Neural cell (in vitro differentiated cells): ENCODE results near the gene SUMF1. TPM values are rescaled to one million over a fixed set of nuclear protein-coding genes. Genes with fewer than 3 reads are reported as not detected.
"Not testable (repeated sequence)": the region's sequence is repeated elsewhere in the genome, so short reads cannot be mapped to it uniquely, and the experiment has no call there.

ENCODE experiments used
- H2AFZ ChIP-seq: fragments of 200-600, 300-800 bp; sonication (generic), shearing (Covaris generic); 2 replicates; pipeline ENCODE4 v1.6.0; 2014; ENCODE audit warnings: low read depth, mild to moderate bottlenecking, antibody characterized with exemption, low read length, moderate library complexity
- H3F3A ChIP-seq: fragments of 200-600 bp; shearing (Covaris generic); 2 replicates; pipeline ENCODE4 v1.6.1; 2016; ENCODE audit warnings: mild to moderate bottlenecking, moderate library complexity, mixed read lengths, antibody characterized with exemption, low read length; ENCODE audit not compliant: insufficient read depth, poor library complexity, severe bottlenecking
- H3K27ac ChIP-seq: fragments of 200-600, 300-800 bp; sonication (generic), shearing (Covaris generic); 2 replicates; pipeline ENCODE4 v1.5.1; 2014; ENCODE audit warnings: mild to moderate bottlenecking, low read length, moderate library complexity
- H3K27me3 ChIP-seq: fragments of 300-800, 200-600 bp; sonication (generic), shearing (Covaris generic); 2 replicates; pipeline ENCODE4 v1.6.0; 2014; ENCODE audit warnings: mild to moderate bottlenecking, low read depth, low read length, moderate library complexity; ENCODE audit not compliant: insufficient read depth
- H3K36me3 ChIP-seq: fragments of 300-800, 200-600 bp; sonication (generic), shearing (Covaris generic); 2 replicates; pipeline ENCODE4 v1.5.1; 2014; ENCODE audit warnings: mild to moderate bottlenecking, antibody characterized with exemption, low read length, moderate library complexity; ENCODE audit not compliant: insufficient read depth
- H3K4me2 ChIP-seq: fragments of 300-800, 200-600 bp; sonication (generic), shearing (Covaris generic); 2 replicates; pipeline ENCODE4 v1.6.0; 2014; ENCODE audit warnings: mild to moderate bottlenecking, low read length
- H3K4me3 ChIP-seq: fragments of 300-800, 200-600 bp; sonication (generic), shearing (Covaris generic); 2 replicates; pipeline ENCODE4 v1.5.1; 2014; ENCODE audit warnings: mild to moderate bottlenecking, low read length, moderate library complexity
- H3K79me2 ChIP-seq: fragments of 200-600 bp; shearing (Covaris generic); replicated peaks from 2 replicates; pipeline ENCODE4 v1.6.0; 2014; ENCODE audit warnings: mild to moderate bottlenecking, low read length, moderate library complexity; ENCODE audit not compliant: insufficient read depth
- H3K9ac ChIP-seq: fragments of 300-800, 200-600 bp; sonication (generic), shearing (Covaris generic); 2 replicates; pipeline ENCODE4 v1.6.1; 2016; ENCODE audit warnings: mild to moderate bottlenecking, low read length, mixed read lengths
- H3K9me2 ChIP-seq: fragments of 200-600 bp; shearing (Covaris generic); 2 replicates; pipeline ENCODE4 v1.6.1; 2016; ENCODE audit warnings: mild to moderate bottlenecking, low read length, mixed read lengths; ENCODE audit not compliant: insufficient read depth
- H3K9me3 ChIP-seq: fragments of 200-600, 300-800 bp; sonication (generic), shearing (Covaris generic); 2 replicates; pipeline ENCODE4 v1.6.1; 2016; ENCODE audit warnings: mild to moderate bottlenecking, mixed run types, low read length, moderate library complexity, mixed read lengths
- H4K20me1 ChIP-seq: fragments of 200-600 bp; shearing (Covaris generic); 2 replicates; pipeline ENCODE4 v1.6.1; 2016; ENCODE audit warnings: mild to moderate bottlenecking, mixed run types; ENCODE audit not compliant: insufficient read depth
- EP300 ChIP-seq: fragments of 450-650 bp; conservative IDR thresholded peaks from 2 replicates; pipeline ENCODE4 v1.6.1; 2014; ENCODE audit warnings: antibody characterized with exemption, mild to moderate bottlenecking, moderate library complexity; ENCODE audit not compliant: poor library complexity, severe bottlenecking
- EZH2 ChIP-seq: fragments of 200-600, 300-800 bp; shearing (Covaris generic), sonication (generic); IDR thresholded peaks from 2 replicates; pipeline ENCODE4 v1.6.1; 2014; ENCODE audit warnings: antibody characterized with exemption, low read length, borderline replicate concordance, mild to moderate bottlenecking; ENCODE audit not compliant: insufficient read depth, poor library complexity, severe bottlenecking
- MXI1 ChIP-seq: fragments of 450-650 bp; conservative IDR thresholded peaks from 2 replicates; pipeline ENCODE4 v1.6.1; 2014; ENCODE audit warnings: antibody characterized with exemption, mild to moderate bottlenecking; ENCODE audit not compliant: poor library complexity, severe bottlenecking
- POLR2AphosphoS5 ChIP-seq: IDR thresholded peaks from 2 replicates; pipeline ENCODE4 v1.6.1; 2012
- RAD21 ChIP-seq: fragments of 450-650 bp; conservative IDR thresholded peaks from 2 replicates; pipeline ENCODE4 v1.6.1; 2014; ENCODE audit warnings: antibody characterized with exemption, mild to moderate bottlenecking, moderate library complexity
- SMC3 ChIP-seq: fragments of 450-650 bp; conservative IDR thresholded peaks from 2 replicates; pipeline ENCODE4 v1.6.1; 2014; ENCODE audit warnings: antibody characterized with exemption, mild to moderate bottlenecking, moderate library complexity; ENCODE audit not compliant: poor library complexity
- TAF1 ChIP-seq: IDR thresholded peaks from 2 replicates; pipeline ENCODE4 v1.6.1; 2012; ENCODE audit warnings: low read depth
- polyA plus RNA-seq: library from polyadenylated mRNA; depleted of rRNA; stranded (reverse); fragments of >200 nt; gene quantifications from 2 replicates; pipeline ENCODE4 v1.2.3, GENCODE V29; 2014
- TF ChIP-seq, protein P1 (sequence below): fragments of 450-650 bp; IDR thresholded peaks from 2 replicates; pipeline ENCODE4 v1.5.1; 2014; ENCODE audit warnings: antibody characterized with exemption, mild to moderate bottlenecking, moderate library complexity; ENCODE audit not compliant: poor library complexity, severe bottlenecking
- TF ChIP-seq, protein P2 (sequence below): IDR thresholded peaks from 2 replicates; pipeline ENCODE4 v1.6.1; 2012; ENCODE audit warnings: borderline replicate concordance

The SUMF1 gene
- polyA plus RNA-seq, 1 donor from 2014 or later: 3.6 TPM

DNA sequence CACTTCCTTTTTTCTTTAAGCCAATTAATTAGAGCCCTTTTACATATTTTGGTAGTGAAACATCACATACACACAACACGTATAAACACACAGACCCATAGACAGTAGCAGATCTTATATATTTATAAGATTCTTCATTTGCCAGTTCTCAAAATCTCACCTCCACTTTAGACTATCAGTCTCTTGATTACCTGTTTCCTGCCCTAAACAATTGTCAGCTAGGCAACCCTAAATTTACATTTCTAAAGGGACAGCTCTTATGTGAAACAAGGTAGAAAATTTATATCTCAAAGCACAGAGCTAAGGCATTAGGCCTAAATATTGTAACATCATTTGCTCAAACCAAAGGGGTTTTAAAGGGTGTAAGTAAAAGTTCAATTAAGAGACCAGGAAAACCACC is 135.0 kb downstream of the SUMF1 start:
- Histone ChIP-seq H3K4me3 (no peak overlapping the region), H2AFZ (no peak overlapping the region), H3K4me2 (no peak overlapping the region), H4K20me1 (no peaks in the 10 kb centered on the region), H3K27me3 (no peaks in the 10 kb centered on the region), H3K36me3 (no peaks in the 10 kb centered on the region), H3K9me3 (no peaks in the 10 kb centered on the region), H3K27ac (no peak overlapping the region), H3K79me2 (no peaks in the 10 kb centered on the region), H3K9me2 (no peaks in the 10 kb centered on the region), H3F3A (no peaks in the 10 kb centered on the region), H3K9ac (no peak overlapping the region)
- no peak for TF ChIP-seq RAD21
- no peak for TF ChIP-seq TAF1
- TF ChIP-seq SMC3: no peak
- TF ChIP-seq, protein P1, sequence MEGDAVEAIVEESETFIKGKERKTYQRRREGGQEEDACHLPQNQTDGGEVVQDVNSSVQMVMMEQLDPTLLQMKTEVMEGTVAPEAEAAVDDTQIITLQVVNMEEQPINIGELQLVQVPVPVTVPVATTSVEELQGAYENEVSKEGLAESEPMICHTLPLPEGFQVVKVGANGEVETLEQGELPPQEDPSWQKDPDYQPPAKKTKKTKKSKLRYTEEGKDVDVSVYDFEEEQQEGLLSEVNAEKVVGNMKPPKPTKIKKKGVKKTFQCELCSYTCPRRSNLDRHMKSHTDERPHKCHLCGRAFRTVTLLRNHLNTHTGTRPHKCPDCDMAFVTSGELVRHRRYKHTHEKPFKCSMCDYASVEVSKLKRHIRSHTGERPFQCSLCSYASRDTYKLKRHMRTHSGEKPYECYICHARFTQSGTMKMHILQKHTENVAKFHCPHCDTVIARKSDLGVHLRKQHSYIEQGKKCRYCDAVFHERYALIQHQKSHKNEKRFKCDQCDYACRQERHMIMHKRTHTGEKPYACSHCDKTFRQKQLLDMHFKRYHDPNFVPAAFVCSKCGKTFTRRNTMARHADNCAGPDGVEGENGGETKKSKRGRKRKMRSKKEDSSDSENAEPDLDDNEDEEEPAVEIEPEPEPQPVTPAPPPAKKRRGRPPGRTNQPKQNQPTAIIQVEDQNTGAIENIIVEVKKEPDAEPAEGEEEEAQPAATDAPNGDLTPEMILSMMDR: no peak
- no peak for TF ChIP-seq POLR2AphosphoS5
- TF ChIP-seq EZH2: no peak
- no peak for TF ChIP-seq EP300
- TF ChIP-seq MXI1: no peak
- TF ChIP-seq, protein P2, sequence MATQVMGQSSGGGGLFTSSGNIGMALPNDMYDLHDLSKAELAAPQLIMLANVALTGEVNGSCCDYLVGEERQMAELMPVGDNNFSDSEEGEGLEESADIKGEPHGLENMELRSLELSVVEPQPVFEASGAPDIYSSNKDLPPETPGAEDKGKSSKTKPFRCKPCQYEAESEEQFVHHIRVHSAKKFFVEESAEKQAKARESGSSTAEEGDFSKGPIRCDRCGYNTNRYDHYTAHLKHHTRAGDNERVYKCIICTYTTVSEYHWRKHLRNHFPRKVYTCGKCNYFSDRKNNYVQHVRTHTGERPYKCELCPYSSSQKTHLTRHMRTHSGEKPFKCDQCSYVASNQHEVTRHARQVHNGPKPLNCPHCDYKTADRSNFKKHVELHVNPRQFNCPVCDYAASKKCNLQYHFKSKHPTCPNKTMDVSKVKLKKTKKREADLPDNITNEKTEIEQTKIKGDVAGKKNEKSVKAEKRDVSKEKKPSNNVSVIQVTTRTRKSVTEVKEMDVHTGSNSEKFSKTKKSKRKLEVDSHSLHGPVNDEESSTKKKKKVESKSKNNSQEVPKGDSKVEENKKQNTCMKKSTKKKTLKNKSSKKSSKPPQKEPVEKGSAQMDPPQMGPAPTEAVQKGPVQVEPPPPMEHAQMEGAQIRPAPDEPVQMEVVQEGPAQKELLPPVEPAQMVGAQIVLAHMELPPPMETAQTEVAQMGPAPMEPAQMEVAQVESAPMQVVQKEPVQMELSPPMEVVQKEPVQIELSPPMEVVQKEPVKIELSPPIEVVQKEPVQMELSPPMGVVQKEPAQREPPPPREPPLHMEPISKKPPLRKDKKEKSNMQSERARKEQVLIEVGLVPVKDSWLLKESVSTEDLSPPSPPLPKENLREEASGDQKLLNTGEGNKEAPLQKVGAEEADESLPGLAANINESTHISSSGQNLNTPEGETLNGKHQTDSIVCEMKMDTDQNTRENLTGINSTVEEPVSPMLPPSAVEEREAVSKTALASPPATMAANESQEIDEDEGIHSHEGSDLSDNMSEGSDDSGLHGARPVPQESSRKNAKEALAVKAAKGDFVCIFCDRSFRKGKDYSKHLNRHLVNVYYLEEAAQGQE: no peak

DNA sequence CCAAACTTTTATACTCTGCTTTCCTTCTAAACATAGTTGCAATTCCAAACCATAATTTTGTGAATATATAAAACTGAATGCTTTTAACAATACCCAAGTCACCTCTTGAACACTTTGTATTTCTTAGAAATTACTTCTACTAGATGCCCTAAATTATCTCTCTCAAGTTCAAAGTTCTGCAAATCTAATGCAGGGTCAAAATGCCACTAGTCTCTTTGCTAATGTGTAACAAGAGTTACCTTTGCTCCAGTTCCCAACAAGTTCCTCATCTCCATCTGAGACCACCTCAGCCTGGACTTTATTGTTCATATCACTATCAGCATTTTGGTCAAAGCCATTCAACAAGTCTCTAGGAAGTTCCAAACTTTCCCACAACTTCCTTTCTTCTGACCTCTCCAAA is 137.3 kb downstream of the SUMF1 start:
- not testable (repeated sequence) for H3K36me3 ChIP-seq, H3K27me3 ChIP-seq, H3K4me3 ChIP-seq

DNA sequence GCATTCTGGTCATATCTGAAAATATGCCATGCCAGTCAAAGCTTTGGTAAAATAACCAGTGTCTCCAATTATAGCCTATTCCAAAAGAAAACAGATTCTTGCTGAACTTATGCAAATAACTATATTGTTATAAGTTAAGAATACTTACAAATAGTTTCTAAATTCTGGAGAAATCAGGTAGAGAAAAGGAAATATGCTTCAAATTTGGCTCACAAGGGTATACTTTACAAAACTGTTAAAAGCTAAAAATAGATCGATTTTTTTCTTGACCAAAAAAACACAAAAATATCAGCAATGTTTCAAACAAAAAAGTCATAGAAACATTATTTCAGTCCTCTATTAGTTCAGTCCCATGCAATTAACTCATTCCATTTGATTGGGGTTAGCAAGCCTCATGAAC is 140.2 kb downstream of the SUMF1 start:
- H3K4me2 ChIP-seq: no peak overlapping the region
- no peak for TF ChIP-seq MXI1
- no peak for TF ChIP-seq RAD21
- no peak for TF ChIP-seq EZH2
- no peaks in the 10 kb centered on the region for H3K9me2 ChIP-seq
- no peak overlapping the region for H2AFZ ChIP-seq
- no peaks in the 10 kb centered on the region for H3K36me3 ChIP-seq
- H3K9ac ChIP-seq: no peak overlapping the region
- H3F3A ChIP-seq: no peaks in the 10 kb centered on the region
- no peak overlapping the region for H3K4me3 ChIP-seq
- H4K20me1 ChIP-seq: no peaks in the 10 kb centered on the region
- no peak overlapping the region for H3K27ac ChIP-seq
- H3K27me3 ChIP-seq: no peaks in the 10 kb centered on the region
- H3K79me2 ChIP-seq: no peaks in the 10 kb centered on the region
- no peaks in the 10 kb centered on the region for H3K9me3 ChIP-seq

More for the DNA sequence above, 137.3 kb downstream of the SUMF1 start:
- H2AFZ ChIP-seq, H3K9me3 ChIP-seq, H3K79me2 ChIP-seq, H3K9ac ChIP-seq, H3K9me2 ChIP-seq, H3K4me2 ChIP-seq, H4K20me1 ChIP-seq, H3K27ac ChIP-seq, H3F3A ChIP-seq: not testable (repeated sequence)
